HS-5 (cell line): Measurements from ENCODE around the gene AVL9.
A peak's percentile ranks its signal among the peaks of the same experiment; 100 is the strongest.

ENCODE experiments used
- DNase-seq: peaks from one replicate; pipeline ENCODE4 v3.0.0-alpha.2; 2012; ENCODE audit warnings: low read depth

The AVL9 gene

GRCh38 chr7:32535162-32535702 is 39.9 kb downstream of the AVL9 start:
- DNase-seq = no peak

GRCh38 chr7:32536016-32536415 is 40.7 kb downstream of the AVL9 start:
- no peak for DNase-seq

- DNase-seq = peak; percentile 34
Measured at GRCh38 chr7:32536585-32536984, 41.3 kb downstream of the AVL9 start.

DNA sequence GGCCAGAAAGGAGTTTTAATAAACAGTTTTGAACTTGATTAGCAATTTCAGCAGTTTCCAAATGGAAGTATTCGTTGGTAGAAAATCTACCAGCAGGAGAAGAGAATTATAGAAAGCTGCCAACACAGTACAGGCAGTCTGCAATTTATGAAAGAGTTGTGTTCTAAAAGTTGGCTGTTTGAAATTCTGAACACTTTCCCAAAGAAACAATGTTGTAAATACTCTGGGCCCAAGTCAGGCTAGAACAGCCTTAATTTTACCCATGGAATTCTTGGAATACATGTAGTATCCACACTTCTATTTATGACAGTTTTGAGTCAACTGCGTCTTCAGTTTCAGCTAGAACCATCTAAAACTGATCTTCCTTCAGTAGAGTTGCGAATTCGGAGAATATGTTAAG is 42.5 kb downstream of the AVL9 start:
- no peak for DNase-seq

GRCh38 chr7:32539366-32539765 is 44.1 kb downstream of the AVL9 start:
- DNase-seq = no peak

DNA sequence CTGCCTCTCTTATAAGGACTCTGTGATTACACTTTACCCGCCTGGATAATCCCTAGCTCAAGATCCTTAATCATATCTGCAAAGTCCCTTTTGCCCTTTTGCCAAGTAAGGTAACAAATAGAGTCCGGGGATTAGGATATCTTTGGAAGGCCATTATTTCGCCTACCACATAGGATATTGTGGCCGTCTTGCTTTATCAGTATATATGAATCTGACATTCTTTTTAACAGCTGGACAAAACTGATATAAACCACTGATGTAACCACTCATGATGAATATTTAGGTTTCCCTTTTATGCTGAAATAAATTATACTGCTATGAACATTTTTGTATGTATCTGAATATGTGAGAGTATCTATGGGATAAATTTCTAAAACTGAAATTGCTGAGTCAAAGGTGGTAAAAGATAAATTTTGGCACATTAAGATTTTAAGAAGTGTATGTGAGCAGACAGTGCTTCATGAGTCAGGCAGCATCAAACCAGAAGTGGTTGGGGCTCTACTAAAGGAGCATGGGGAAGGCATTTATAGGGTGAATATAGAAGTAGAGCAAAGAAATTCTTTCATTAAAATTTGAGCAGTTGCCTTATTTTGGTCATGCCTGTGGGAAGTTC is 44.7 kb downstream of the AVL9 start:
- no peak for DNase-seq

- DNase-seq = no peak
Measured at GRCh38 chr7:32542595-32542994, 47.3 kb downstream of the AVL9 start.

- DNase-seq = no peak
Measured at GRCh38 chr7:32559480-32559879, 64.2 kb downstream of the AVL9 start.

DNA sequence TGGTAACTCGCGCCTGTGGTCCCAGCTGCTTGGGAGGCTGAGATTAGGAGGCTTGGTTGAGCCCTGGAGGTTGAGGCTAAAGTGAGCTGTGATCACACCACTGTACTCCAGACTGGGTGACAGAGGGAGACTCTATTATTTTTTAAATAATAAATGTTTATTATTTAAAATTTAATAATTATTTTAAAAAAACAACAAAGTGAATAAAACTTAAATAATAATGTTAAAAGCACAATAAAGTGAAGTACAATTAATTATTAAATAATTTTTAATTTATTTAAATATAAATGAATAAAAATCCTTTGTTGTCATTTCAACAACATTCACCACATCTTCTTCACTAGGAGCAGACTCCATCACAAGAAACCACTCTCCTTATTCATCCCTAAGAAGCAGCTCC is 64.8 kb downstream of the AVL9 start:
- no peak for DNase-seq

DNA sequence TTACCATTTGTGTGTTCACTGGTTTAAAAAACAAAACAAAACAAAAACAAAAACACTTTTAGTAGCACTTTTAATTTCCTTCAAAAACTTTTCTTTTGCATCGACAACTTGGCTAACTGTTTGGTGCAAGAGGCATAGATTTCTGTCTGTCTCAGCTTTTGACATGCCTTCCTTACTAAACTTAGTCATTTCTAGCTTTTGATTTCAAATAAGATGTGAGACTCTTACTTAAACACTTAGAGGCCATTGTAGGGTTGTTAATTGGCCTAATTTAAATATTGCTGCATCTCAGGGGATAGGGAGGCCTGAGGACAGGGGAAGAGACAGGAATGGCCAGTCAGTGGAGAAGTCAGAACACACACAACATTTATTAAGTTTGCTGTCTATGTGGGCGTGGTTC is 66.3 kb downstream of the AVL9 start:
- no peak for DNase-seq

DNA sequence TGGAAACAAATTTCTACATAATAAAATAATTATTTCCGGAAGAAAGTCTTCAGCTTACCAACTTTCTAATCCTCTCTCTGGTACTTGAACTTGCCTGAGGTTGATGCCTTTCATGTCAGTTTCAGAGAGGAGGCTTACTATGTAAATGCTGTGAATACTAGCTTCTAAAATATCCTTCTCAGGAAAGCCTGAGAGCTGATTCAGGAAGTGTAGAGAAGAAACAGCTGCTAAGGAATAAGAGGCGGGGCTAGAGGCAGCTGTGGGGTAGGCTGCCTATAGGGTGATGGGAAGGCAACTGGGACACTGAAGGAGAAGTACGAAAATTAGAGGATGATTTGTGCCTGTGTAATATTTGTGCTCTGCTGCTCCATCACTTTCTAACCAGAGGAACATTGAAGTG is 69.3 kb downstream of the AVL9 start:
- DNase-seq = no peak

GRCh38 chr7:32569388-32570289 is 74.3 kb downstream of the AVL9 start:
- DNase-seq = no peak

DNA sequence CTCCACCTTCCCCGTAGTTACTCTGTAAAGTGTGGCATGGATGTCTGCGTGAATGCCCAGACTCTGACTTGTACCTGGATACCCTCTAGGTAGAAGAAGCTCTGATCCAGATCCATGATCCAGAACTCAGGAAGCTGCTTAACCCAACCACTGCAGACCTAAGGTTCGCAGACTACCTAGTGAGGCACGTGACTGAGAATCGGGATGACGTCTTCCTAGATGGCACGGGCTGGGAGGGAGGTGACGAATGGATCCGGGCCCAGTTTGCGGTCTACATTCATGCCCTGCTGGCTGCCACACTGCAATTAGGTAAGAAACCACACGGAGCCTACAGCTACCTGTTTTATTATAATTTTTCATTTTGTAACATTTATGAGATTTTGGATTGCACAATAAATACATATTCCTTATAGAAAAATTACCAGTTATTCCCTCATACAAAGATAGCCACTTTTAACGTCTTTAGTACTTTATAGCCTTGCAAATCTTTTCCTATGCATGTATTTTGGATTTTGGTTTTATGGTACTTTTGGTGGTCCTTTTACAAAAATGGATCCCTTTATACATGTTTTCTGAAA is 77.9 kb downstream of the AVL9 start:
- no peak for DNase-seq

DNA sequence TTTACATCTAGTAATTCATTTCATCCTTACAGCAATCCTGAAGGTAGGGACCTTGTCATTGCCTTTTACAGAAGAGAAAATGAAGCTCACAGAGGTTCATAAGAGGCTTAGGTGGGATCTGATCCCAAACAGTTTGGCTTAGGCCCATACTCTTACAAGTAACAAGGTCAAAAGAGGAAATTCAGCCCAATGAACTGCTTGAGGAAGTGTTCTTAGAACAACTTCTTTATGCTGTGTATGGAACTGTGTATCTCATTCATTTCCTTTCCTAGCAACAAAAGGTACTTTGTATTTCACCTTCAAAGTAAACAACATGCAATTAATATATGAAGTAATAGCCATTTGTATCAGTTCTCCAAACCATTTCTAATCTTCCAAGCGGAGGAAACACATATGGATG is 79.3 kb downstream of the AVL9 start:
- no peak for DNase-seq

GRCh38 chr7:32577421-32577820 is 82.1 kb downstream of the AVL9 start:
- no peak for DNase-seq

GRCh38 chr7:32579776-32580175 is 84.5 kb downstream of the AVL9 start:
- DNase-seq = no peak

GRCh38 chr7:32580646-32581045 is 85.4 kb downstream of the AVL9 start:
- no peak for DNase-seq

DNA sequence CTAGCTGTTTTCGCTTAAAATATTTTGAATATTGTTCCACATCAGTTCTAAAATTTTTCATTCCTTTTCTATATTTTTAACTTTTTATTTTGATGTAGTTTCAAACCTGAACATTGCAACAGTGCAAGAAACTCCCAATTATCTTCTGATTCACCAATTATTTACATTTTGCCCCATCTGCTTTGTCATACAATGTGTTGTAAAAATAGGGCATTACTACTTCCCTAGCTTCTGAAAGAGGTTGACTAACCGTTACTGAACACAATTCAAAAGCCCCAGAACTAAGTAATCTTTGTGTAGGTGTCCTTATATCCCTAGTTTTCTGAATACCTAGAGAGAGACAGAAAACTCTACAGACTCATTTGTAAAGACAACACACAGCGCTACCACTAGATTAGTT is 86.7 kb downstream of the AVL9 start:
- DNase-seq = no peak

GRCh38 chr7:32583791-32584190 is 88.5 kb downstream of the AVL9 start:
- peak; percentile 82 for DNase-seq

DNA sequence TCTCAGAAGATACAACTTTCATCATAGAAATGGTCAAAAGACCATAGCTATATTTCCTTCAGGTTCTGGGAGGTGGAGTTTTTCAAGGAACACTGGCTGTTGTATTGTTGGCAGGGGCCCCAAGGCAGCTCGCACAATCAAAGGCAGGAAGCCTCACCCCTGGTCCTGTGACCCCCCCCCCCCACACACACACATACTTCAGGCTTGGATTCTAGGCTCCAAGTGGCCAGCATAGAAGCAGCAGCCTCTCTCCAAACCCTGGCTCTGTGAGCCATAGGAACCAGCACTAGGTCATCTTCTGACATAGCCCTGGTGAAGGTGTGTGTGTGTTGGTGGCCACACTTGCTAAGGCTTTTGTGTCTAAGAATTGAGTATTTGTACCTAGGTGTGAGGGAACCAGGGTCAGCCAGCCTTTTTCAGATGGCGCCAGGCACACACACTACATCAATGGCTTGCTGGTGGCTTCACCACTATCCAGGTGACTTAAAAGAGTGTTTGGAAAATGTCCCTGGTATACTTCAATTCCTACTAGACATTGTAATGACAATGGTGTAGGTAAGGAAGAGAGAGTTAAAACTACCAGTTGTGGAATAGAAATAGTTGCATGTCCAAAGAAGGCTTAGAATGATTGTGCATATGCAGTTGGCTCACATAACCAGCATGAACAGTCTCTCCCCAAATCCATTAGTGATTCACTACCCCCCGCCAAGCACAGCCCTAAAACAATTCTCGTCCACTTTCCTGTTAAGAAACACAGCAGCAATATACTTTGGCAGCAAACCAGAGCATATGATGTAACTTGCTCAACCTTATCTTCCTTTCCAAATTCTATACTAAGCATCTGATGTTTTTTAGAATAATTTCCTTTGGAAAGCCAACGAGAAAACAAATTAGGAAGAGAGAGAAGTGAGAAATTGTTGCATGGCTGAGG is 91.3 kb downstream of the AVL9 start:
- peak; percentile 84 for DNase-seq

DNA sequence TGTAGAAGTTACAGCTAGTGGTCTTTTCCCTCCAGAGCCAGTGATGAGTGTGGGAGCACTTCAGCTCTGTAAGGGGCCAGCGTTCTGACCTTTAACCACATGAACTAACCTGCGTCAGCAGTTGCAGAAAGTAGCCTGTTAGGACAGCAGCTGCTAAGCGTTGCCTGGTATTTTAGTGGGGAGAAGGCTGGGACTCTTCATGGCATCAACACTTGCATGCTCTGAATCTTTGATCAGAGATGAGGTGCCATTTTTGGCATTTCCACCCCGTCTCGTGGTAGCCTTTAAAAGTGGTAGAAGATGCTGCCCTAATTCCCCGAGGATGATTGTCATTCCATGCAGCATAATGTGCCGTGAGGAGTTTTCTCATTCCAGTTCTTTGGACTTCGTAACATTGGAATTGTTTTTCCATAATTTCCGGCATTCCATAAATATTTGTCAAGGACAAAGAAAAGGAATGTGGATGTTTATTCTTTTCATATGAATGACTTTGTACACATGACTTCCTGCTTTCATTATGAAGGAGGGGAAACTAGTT is 92.2 kb downstream of the AVL9 start:
- peak; percentile 80 for DNase-seq

- peak; percentile 83 for DNase-seq
Measured at GRCh38 chr7:32588657-32589056, 93.4 kb downstream of the AVL9 start.
